HEK293 (cell line): ENCODE results near the gene TNFAIP8.

Source experiments
- CTCF ChIP-seq: fragments of 450-650 bp; formaldehyde crosslinking; IDR thresholded peaks from 2 replicates; pipeline ENCODE4 v1.5.1; 2016; ENCODE audit warnings: missing biosample characterization, missing genetic modification characterization
- SALL2 ChIP-seq: fragments of 450-650 bp; formaldehyde crosslinking; IDR thresholded peaks from 2 replicates; pipeline ENCODE4 v1.5.0; 2017; ENCODE audit warnings: missing biosample characterization, mild to moderate bottlenecking, missing genetic modification characterization, borderline replicate concordance
- TCF7L2 ChIP-seq: IDR thresholded peaks from 2 replicates; pipeline ENCODE4 v1.6.1; 2011; ENCODE audit warnings: low read depth, mild to moderate bottlenecking, inconsistent platforms, low read length, moderate library complexity, borderline replicate concordance
- TRIM28 ChIP-seq: IDR thresholded peaks from 2 replicates; pipeline ENCODE4 v1.6.1; 2011; ENCODE audit warnings: low read length, control low read depth, borderline replicate concordance
- ZBTB7A ChIP-seq: fragments of 450-650 bp; formaldehyde crosslinking; IDR thresholded peaks from 2 replicates; pipeline ENCODE4 v1.5.1; 2016; ENCODE audit warnings: low read depth, missing biosample characterization, missing genetic modification characterization
- ZFP37 ChIP-seq: fragments of 450-650 bp; formaldehyde crosslinking; IDR thresholded peaks from 2 replicates; pipeline ENCODE4 v1.5.1; 2016; ENCODE audit warnings: missing biosample characterization, missing genetic modification characterization
- ZNF184 ChIP-seq: fragments of 450-650 bp; IDR thresholded peaks from 2 replicates; pipeline ENCODE4 v1.5.1; 2018; ENCODE audit warnings: missing biosample characterization, mild to moderate bottlenecking, missing genetic modification characterization
- ZNF394 ChIP-seq: fragments of 450-650 bp; formaldehyde crosslinking; IDR thresholded peaks from 2 replicates; pipeline ENCODE4 v1.5.1; 2016; ENCODE audit warnings: missing biosample characterization, missing genetic modification characterization, mild to moderate bottlenecking, moderate library complexity, borderline replicate concordance
- ZNF423 ChIP-seq: fragments of 450-650 bp; formaldehyde crosslinking; IDR thresholded peaks from 2 replicates; pipeline ENCODE4 v1.5.1; 2016; ENCODE audit warnings: missing biosample characterization, missing genetic modification characterization
- ZNF747 ChIP-seq: fragments of 450-650 bp; formaldehyde crosslinking; IDR thresholded peaks from 2 replicates; pipeline ENCODE4 v1.5.1; 2016; ENCODE audit warnings: missing biosample characterization, missing genetic modification characterization

DNA sequence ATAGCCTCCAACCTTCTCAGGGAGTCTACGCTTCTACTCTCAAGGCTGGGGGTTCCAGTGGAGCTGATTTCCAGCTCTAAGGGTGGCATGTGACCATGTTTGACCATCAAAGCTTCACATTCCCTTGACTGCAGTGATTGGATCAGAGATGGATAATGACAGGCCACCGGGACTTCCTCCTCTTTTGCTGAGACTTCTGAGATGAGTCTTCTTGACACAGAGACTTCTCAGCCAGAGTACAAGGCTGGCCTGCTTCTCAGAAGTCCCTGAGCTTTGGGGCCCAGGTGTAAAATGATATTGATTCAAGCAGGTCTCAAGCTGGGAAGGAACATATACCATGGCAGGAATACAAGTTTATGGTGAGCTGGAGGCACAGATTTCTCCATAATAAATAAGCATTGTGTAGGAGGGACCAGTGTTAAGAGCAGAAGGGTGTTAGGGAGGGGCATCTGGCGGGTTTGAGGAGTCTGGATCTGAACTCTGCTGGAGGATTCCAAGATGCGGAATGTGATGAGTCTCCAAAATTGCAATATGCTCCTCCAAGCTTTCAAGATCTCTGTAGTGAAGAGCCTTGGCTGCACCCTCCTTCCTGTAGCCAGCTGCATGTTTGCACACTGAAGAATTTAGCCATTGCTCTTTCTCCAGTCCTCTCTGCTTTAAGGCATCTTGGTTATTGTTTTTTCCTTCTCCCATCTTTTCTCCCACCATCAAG lies 54.8 kb downstream of the TNFAIP8 start:
- TF ChIP-seq TRIM28, result no peak
- no peak for TF ChIP-seq SALL2
- no peak for TF ChIP-seq ZFP37 (tag by site-specific recombination)
- no peak for TF ChIP-seq CTCF (tag by site-specific recombination)
- no peak for TF ChIP-seq ZNF423
- no peak for TF ChIP-seq TCF7L2
- no peak for TF ChIP-seq ZBTB7A (tag by site-specific recombination)
- TF ChIP-seq ZNF747 (tag by site-specific recombination), result no peak
- no peak for TF ChIP-seq ZNF184 (tag by site-specific recombination)
- TF ChIP-seq ZNF394 (tag by site-specific recombination), result no peak
